Cardiac fibroblast (primary cell): Measurements from ENCODE around the gene STAG1.

Source experiments
- DNase-seq, 2 donors: peaks; one replicate each; pipeline versions ENCODE4 v3.0.0 to v3.0.0-alpha.2; 2010; ENCODE audit warnings: low read depth in 2 of 2
- H3K4me3 ChIP-seq, 2 donors: replicated peaks in 1 of 2; 1 replicate in 1 of 2; 2 replicates in 1 of 2; pipeline ENCODE4 v1.5.1; 2011; ENCODE audit warnings: low read depth in 2 of 2, low read length in 2 of 2, mild to moderate bottlenecking in 2 of 2, moderate library complexity in 1 of 2
- TF ChIP-seq, protein P1 (sequence below): IDR thresholded peaks from one replicate; pipeline ENCODE4 v1.5.1; 2011; ENCODE audit warnings: low read depth, mild to moderate bottlenecking, low read length, inconsistent platforms

STAG1 gene

DNA sequence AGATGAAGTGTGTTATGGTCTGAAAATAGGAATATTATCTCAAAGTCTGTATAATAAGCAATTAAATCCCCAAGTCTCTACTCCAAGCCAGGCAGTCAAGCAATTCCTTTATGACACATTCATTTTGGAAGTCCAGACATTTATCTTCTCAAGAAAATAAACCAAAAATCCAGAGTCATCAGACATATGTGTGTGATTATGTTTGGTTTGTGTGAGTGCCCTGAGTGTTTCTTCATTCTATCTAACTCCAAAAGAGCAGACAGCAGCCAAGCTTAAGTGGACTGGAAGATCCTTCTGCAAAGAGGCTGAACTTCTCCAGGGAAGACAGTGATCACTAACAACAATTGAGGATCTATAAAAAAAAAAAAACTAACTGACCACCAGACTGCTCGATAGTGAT lies 239.8 kb downstream of the STAG1 start:
- peak; percentile 2 to 10 for DNase-seq
- TF ChIP-seq, protein P1, sequence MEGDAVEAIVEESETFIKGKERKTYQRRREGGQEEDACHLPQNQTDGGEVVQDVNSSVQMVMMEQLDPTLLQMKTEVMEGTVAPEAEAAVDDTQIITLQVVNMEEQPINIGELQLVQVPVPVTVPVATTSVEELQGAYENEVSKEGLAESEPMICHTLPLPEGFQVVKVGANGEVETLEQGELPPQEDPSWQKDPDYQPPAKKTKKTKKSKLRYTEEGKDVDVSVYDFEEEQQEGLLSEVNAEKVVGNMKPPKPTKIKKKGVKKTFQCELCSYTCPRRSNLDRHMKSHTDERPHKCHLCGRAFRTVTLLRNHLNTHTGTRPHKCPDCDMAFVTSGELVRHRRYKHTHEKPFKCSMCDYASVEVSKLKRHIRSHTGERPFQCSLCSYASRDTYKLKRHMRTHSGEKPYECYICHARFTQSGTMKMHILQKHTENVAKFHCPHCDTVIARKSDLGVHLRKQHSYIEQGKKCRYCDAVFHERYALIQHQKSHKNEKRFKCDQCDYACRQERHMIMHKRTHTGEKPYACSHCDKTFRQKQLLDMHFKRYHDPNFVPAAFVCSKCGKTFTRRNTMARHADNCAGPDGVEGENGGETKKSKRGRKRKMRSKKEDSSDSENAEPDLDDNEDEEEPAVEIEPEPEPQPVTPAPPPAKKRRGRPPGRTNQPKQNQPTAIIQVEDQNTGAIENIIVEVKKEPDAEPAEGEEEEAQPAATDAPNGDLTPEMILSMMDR, result no peak
- no peak overlapping the region for H3K4me3 ChIP-seq

DNA sequence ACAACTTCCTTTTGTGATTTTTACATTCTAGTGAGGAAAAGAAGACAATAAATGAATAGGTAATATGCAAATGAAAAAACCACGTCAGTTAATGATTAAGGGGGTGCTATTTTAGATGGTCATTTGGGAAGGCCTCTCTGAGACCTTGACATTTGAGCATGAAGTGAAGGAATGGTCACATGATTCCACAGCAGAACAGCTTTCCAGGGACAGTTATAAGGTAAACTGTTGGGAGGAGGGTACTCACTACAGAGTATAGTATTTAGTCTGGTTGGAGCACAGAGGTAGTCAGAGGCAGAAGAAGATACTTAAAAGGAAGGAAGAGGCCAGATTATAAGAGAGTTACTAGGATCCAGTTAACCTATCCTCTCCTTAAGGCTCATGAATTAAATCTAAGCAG lies 246.5 kb downstream of the STAG1 start:
- TF ChIP-seq, protein P1, result no peak
- no peak overlapping the region for H3K4me3 ChIP-seq
- DNase-seq, result no peak

GRCh38 chr3:136503056-136503455 lies 249.1 kb downstream of the STAG1 start:
- DNase-seq, result no peak
- TF ChIP-seq, protein P1, result no peak
- no peak overlapping the region for H3K4me3 ChIP-seq

GRCh38 chr3:136498919-136499447 lies 253.2 kb downstream of the STAG1 start:
- no peak for DNase-seq
- TF ChIP-seq, protein P1, result no peak
- no peak overlapping the region for H3K4me3 ChIP-seq

- no peak for DNase-seq
- no peak overlapping the region for H3K4me3 ChIP-seq
- TF ChIP-seq, protein P1, result no peak
These were observed 257.0 kb downstream of the STAG1 start for GRCh38 chr3:136495213-136495612.

GRCh38 chr3:136490646-136491405 lies 261.4 kb downstream of the STAG1 start:
- H3K4me3 ChIP-seq, result no peak overlapping the region
- DNase-seq, result no peak
- TF ChIP-seq, protein P1, result no peak
